Coronary artery (tissue), 2 donors: ENCODE results near the gene PI4KA.
"Not testable (repeated sequence)": the region's sequence is repeated elsewhere in the genome, so short reads cannot be mapped to it uniquely, and the experiment has no call there.

Source experiments
- DNase-seq: peaks from one replicate; pipeline ENCODE4 v3.0.0-alpha.2; 2017; ENCODE audit warnings: low spot score
- H3K27ac ChIP-seq, 2 donors: fragments of 200-600 bp; sonication (generic); one replicate each; pipeline ENCODE4 v1.5.1; 2016 to 2019
- H3K4me3 ChIP-seq: fragments of 200-600 bp; sonication (generic); 2 replicates; pipeline ENCODE4 v1.5.1; 2016; ENCODE audit warnings: mild to moderate bottlenecking, moderate library complexity
- TF ChIP-seq, protein P1 (sequence below): fragments of 200-600 bp; sonication (generic); IDR thresholded peaks from one replicate; pipeline ENCODE4 v1.5.1; 2019; ENCODE audit warnings: antibody characterized with exemption

The PI4KA gene

DNA sequence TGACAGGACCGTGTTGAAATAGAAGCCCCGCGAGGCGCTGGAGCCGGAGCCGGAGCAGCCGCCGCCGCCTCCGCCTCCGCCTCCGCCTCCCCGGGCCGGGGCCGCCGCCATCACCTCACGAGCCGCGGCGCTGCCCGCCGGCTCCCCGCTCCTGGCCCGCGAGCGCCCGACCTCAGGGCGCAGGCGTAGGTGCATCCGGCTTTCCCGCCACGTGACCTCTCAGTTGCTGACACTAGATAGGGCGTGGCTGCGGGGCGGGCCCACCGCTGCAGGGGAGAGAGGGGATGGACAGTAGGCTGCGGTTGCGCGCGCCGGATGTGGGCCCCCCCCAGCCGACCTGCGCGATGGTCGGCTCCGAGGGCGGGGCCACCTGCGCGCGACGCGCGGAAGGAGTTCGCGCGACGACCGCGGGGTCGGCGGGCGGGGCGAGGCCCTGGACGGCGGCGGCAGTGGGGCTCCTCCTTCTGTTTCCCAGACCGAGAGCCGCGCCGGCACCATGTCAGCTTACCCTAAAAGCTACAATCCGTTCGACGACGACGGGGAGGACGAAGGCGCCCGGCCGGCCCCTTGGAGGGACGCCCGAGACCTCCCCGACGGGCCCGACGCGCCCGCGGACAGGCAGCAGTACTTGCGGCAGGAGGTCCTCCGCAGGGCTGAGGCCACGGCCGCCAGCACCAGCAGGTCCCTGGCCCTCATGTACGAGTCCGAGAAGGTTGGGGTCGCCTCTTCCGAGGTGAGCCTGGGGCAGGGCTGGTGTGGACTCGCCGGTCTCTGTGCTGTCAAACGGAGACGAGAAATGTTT, at the start of gene PI4KA, which contains the start of gene SNAP29:
TSS of gene PI4KA (minus strand) at position 197 of the 802 bp plus-strand sequence. CDS start at position 111, 86 bp downstream.
TSS of gene SNAP29 (plus strand) at position 393 of the 802 bp plus-strand sequence. CDS start at position 497, 104 bp downstream.
- DNase-seq, result peak; percentile 99
- peak within 1 kb of the TSS; percentile 95 for H3K4me3 ChIP-seq
- TF ChIP-seq, protein P1, sequence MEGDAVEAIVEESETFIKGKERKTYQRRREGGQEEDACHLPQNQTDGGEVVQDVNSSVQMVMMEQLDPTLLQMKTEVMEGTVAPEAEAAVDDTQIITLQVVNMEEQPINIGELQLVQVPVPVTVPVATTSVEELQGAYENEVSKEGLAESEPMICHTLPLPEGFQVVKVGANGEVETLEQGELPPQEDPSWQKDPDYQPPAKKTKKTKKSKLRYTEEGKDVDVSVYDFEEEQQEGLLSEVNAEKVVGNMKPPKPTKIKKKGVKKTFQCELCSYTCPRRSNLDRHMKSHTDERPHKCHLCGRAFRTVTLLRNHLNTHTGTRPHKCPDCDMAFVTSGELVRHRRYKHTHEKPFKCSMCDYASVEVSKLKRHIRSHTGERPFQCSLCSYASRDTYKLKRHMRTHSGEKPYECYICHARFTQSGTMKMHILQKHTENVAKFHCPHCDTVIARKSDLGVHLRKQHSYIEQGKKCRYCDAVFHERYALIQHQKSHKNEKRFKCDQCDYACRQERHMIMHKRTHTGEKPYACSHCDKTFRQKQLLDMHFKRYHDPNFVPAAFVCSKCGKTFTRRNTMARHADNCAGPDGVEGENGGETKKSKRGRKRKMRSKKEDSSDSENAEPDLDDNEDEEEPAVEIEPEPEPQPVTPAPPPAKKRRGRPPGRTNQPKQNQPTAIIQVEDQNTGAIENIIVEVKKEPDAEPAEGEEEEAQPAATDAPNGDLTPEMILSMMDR, result no peak
- H3K27ac ChIP-seq, result peak within 1 kb of the TSS; percentile 70 to 94

GRCh38 chr22:20906387-20906767, 47.8 kb upstream of the PI4KA start:
- TF ChIP-seq, protein P1, result no peak
- H3K4me3 ChIP-seq, result no peak overlapping the region
- DNase-seq, result no peak
- no peak overlapping the region for H3K27ac ChIP-seq

DNA sequence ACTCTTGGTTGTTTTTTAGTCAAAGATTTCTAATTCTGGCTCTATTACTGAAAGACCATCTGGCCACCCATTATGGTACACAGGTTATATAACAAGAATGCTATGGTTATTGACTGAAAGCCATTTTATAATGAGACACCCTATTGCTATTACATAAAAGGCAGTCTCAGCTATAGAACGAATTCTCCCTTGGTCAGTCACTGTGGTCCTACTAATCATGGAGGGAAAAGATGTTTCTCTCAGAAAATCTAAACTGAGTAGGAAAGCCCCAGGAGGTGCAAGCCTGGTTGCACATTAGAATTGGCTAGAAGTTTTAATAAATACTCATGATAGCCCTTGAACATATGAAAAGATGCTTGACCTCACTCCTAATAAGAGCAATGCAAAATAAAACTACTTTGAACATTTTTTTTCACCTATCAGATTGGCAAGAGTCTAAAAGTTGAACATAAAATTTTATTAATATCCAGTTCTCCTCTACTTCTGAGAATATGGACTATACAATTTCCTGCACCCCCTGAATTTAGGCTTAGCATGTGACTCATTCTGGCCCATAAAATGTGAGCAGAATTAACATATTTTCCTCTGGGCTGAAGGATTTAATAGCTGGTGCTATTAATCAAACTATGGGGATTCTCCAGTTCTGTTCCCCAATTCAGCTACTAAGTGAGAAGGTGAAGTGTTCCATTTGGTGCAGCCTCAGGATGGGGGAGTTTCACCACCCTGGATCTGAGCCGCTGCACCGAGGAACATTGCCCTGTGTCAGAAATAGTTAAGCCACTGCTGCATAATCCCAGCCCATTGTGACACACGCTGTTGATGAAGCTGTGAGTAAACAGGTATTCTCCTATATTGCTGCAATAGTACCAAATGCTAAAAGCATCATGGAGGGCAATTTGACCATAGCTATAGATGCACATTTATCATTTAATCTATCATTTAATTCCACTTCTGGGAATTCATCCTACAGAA, 47.1 kb upstream of the PI4KA start:
- no peak overlapping the region for H3K4me3 ChIP-seq
- no peak overlapping the region for H3K27ac ChIP-seq
- TF ChIP-seq, protein P1, result no peak
- no peak for DNase-seq

- Histone ChIP-seq H3K4me3 (no peak overlapping the region), H3K27ac (no peak overlapping the region)
- TF ChIP-seq, protein P1, result no peak
- DNase-seq, result no peak
Observed at GRCh38 chr22:20904980-20905355, 46.4 kb upstream of the PI4KA start.

GRCh38 chr22:20904008-20904979, 45.7 kb upstream of the PI4KA start:
- no peak for DNase-seq
- H3K27ac ChIP-seq, result no peak overlapping the region
- no peak overlapping the region for H3K4me3 ChIP-seq
- TF ChIP-seq, protein P1, result no peak

DNA sequence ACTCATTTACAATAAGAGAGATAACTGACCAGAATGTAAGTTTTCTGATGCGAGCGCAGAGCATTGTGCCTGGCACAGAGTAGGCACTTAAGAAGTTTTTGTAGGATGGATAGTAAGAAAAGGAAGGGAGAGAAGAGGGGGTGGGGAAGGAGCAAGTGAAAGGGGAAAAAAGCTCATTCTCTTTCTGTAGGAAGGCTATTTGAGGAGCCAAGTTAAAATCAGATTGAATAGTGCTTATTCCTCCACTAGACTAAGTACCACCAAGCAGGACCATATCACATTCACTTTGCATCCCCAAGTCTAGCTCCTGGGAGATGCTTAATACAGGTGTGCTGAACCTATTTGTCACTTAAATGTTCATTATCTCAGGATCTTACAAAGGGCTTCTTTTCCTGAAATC, 44.5 kb upstream of the PI4KA start:
- no peak for DNase-seq
- TF ChIP-seq, protein P1, result no peak
- H3K4me3 ChIP-seq, result no peak overlapping the region

GRCh38 chr22:20901093-20902033, 42.8 kb upstream of the PI4KA start:
- H3K27ac ChIP-seq, H3K4me3 ChIP-seq, DNase-seq: not testable (repeated sequence)

More for the DNA sequence above, 44.5 kb upstream of the PI4KA start:
- no peak overlapping the region for H3K27ac ChIP-seq
